UCSD-AML1 (cell line): Measurements from ENCODE around the gene PGAP3.
A peak's percentile ranks its signal among the peaks of the same experiment; 100 is the strongest.

Experiments used
- DNase-seq: peaks from one replicate; lab custom pipeline; 2025; ENCODE audit not compliant: unreplicated experiment; lab: John Stamatoyannopoulos, UW

Gene PGAP3

DNA sequence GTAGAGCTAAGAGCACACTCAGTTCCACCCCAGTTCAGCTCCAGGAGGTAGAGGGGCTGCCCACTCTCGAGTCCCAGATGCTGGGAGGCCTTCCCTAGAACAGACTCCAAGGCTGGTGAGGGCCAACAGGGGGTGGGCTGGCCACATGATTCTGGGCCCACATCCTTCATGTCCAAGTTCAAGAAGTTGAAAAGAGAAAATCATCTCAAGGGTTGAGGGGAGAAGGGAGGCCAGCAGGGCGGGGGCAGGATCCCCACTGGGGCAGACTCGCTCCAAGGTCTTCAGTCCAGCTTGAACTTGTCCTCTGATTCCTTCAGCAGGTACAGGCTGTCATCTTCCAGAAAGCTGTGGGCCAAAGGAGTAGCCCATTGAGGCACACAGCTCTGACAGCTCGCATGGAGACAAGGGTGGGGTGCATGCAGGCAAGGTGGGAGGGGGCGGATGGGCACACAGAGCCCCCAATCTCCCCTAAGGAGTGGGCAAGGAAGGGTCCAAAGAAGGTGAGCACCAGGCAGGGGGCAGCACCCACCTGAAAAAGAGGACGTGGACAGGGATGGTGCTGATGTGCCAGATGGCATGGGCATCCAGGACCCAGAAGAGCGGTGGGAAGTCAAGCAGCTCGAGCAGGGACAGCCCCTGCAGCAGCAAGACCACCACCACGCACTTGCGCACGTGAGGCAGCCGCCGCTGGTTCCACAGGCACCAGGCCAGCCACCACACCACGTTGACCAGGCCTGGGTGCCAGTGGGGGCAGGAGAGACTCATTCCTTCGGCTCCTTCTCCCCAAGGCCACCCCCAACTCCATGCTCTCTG, 15.1 kb downstream of the PGAP3 start:
- no peak for DNase-seq

DNA sequence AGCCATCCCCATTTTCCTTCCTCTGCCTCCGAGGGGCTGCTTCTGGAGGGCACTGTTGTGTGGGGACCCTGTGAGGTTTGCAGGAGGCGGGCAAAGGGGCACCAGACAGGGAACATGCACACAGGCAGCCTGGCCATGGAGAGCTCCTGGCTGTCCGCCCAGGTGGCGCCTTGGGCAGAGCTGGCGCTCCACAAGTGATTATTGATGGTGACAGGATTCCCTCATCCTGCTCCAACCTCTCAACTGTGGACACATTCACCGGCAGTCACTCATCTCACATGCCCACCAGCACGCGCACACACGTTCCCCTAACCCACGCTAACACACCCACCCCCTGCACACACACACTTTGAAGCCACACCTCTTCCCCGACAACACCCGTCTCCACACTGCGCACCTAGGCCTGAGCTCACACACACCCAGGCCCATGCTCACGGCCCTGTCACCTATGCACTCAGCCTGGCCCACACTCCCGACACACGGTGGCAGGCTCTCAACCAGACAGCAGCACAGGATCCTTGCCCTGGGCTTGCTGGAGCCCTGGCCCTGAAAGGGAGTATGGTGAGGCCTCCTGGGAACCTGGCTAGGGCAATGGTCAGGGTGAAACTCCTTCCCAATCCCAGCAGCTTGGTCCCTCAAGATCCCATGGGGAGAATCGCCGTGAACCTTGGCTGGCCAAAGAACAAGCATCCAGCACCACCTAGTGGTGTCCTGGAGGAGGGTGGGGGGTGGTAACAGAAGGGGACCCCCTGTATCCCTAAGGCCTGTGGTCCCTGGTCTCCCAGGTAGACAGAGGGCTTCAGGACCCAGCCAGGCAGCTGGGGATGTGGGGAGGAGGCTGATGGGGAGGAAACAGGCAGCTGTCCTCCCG, 16.0 kb downstream of the PGAP3 start:
- DNase-seq: peak; percentile 29

DNA sequence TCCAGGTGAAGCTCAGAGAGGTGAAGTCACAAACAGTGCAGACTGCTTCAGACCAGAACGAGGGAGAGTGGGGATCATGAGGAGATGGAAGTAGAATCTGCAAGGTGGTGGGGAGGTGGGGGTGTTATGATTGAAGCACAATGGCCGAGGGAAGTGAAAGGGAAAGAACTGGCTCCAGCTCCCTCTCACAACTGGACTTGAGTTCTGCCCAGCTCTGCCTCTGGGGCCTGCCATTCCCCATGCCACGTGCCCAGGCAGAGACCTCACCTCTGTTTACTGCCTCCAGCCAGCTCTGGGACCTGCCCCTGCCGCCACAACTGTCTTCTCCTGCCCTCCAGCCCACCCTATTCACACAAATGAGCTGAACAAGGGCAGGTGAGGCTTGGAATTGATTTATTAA, 17.1 kb downstream of the PGAP3 start:
- no peak for DNase-seq

DNA sequence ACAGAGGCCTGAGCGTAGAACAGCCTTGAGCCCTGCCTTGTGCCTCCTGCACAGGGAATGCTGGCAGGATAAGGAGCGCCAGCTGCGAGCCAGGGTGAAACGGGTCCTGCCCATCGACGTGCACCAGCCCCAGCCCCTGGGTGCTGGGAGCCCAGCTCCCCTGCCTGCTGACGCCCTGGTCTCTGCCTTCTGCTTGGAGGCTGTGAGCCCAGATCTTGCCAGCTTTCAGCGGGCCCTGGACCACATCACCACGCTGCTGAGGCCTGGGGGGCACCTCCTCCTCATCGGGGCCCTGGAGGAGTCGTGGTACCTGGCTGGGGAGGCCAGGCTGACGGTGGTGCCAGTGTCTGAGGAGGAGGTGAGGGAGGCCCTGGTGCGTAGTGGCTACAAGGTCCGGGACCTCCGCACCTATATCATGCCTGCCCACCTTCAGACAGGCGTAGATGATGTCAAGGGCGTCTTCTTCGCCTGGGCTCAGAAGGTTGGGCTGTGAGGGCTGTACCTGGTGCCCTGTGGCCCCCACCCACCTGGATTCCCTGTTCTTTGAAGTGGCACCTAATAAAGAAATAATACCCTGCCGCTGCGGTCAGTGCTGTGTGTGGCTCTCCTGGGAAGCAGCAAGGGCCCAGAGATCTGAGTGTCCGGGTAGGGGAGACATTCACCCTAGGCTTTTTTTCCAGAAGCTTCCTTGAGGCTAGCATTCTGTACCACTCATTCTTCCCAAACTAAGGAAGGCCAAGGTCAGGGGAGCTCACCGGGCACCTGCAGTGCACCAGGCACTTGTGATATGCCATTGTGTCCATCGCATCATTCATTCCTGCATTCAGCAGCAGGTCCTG, 17.7 kb downstream of the PGAP3 start:
- no peak for DNase-seq

DNA sequence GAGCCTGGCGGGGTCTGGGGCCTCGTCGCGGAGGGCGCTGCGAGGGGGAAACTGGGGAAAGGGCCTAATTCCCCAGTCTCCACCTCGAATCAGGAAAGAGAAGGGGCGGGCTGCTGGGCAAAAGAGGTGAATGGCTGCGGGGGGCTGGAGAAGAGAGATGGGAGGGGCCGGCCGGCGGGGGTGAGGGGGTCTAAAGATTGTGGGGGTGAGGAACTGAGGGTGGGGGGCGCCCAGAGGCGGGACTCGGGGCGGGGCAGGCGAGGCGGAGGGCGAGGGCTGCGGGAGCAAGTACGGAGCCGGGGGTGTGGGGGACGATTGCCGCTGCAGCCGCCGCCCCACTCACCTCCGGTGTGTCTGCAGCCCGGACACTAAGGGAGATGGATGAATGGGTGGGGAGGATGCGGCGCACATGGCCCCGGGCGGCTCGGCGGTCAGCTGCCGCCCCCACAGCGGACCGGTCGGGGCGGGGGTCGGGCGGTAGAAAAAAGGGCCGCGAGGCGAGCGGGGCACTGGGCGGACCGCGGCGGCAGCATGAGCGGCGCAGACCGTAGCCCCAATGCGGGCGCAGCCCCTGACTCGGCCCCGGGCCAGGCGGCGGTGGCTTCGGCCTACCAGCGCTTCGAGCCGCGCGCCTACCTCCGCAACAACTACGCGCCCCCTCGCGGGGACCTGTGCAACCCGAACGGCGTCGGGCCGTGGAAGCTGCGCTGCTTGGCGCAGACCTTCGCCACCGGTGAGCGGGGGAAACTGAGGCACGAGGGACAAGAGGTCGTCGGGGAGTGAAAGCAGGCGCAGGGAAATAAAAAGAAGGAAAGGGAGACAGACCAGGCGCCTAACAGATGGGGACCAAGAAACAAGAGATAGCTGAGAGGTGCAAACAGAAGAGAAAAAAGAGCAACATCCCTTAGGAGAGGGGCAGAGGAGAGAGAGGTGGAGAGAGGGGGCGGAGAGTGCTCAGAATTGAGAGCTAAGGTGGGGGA, 19.6 kb downstream of the PGAP3 start, which contains the start of gene PNMT:
Gene PNMT (plus strand): TSS at position 509 of the 980 bp plus-strand sequence. CDS start 23 bp downstream, at position 532.
- DNase-seq: peak; percentile 64

DNA sequence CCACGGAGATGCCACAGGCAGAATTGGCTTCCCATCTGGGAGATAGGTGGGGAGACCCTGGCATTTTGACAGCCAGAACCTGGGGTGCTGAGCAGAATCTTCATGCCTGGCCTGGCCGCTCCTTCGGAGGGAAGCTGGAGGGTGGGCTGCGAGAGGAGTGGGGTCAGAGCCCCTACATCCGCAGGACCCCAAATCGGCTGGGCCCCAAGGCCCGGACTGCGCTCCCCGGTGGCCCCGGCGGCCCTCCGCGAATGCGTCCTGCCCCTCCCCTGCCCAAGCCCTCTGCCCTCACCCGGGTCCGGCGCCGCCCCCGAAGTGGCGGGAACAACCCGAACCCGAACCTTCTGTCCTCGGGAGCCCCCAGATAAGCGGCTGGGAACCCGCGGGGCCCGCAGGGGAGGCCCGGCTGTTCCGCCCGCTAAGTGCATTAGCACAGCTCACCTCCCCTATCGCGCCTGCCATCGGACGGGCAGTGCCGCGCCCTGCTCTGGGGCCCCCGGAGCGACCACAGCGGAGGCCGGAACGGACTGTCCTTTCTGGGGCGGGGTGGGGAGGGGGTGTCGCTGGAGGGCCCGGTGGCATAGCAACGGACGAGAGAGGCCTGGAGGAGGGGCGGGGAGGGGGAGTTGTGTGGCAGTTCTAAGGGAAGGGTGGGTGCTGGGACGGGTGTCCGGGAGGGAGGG, 20.5 kb downstream of the PGAP3 start:
- DNase-seq: no peak

DNA sequence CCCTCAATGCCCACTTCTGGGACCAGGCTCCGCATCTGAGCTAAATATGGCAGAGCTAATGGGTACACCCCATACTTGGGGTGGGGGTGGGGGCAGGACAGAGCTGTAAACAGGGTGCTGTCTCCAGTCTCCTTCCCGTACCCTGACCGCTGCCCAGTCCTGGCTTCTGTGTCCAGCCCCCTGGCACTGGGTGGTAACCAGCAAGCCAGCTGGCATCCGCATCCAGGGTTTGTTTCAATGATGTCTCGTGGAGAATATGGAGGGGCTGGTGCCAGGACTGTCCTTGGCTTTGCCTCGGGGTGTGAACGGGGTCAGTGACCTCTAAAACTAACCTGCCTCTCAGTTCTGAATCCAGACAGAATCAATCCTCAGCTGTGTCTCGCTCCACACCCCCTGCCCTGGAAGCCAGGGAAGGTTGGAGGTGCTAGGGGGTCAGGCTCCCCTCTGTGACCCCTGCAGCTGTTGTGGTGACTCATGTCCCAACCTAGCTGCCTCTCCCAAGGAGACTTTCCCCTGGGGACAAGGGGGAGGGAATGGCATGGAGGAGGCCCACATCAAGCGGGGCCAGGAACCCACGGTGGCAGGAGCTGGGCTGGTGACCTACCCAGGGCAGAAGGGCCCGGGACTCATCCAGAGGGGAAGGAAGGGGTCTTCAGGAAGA, 21.1 kb downstream of the PGAP3 start:
- DNase-seq: no peak

DNA sequence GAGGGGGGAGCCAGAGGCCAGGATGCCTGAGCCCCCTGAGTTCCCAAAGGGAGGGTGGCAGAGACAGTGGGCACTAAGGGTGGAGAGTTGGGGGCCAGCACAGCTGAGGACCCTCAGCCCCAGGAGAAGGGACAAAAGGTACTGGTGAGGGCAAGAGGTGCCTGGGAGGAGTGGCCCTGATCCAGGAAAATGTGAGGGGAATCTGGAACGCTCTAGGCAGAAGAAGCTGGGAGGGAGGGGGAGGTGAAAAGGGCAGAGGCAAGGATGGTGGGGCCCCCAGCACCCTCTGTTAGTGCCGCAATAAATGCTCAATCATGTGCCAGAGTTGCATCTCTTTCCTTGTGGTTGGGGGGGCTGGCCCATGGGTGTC, 21.6 kb downstream of the PGAP3 start:
- no peak for DNase-seq

DNA sequence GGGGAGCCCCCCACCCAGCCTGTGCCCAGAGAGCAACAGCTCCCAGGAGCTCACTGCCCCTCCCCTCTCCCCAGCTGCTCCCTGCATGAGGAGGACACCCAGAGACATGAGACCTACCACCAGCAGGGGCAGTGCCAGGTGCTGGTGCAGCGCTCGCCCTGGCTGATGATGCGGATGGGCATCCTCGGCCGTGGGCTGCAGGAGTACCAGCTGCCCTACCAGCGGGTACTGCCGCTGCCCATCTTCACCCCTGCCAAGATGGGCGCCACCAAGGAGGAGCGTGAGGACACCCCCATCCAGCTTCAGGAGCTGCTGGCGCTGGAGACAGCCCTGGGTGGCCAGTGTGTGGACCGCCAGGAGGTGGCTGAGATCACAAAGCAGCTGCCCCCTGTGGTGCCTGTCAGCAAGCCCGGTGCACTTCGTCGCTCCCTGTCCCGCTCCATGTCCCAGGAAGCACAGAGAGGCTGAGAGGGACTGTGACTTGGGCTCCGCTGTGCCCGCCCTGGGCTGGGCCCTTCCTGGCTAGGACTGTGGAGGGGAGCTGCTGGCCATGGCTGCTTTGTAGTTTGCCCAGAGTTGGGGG, 22.1 kb downstream of the PGAP3 start:
- DNase-seq: no peak

DNA sequence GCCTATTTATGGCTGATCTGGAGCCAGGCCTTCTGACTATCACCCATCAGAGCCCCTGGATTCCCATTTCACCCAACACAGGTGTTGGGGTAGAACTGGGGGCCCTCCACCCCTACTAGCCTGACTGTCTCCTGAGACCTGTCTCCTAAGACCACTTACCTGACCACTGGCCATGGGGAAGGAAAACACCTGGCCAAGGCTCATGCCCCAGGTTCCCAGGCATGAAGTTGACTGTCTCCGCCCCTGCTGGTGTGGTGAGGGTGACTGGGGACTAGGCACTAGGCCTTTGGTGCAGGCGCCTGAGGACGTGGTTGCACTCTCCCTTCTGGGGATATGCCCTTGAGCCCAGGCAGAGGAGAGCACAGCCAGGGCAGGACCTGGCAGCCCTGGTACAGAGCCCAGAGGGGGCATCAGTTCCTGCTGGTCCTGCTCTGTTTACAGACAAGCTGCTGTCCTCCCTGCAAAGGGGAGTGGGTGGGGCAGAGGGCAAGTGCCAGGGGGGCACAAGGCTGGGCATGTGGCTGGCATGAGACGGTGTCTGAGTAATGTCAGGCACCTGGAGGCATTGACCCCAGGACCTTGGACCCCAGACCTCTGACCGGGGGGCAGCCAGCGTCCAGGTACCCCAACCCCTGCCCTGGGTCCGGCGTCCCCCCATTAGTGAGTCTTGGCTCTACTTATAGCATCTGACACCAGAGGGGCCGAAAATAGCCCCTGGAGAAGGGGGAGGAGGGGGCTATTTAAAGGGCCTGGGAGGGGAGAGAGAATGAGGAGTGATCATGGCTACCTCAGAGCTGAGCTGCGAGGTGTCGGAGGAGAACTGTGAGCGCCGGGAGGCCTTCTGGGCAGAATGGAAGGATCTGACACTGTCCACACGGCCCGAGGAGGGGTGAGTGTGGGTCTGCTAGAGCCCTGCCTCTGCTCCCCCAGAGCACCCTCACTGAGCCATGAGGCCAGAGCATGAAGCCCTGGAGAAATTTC, 23.0 kb downstream of the PGAP3 start, which contains the start of gene TCAP:
Gene TCAP (plus strand): TSS at position 769 of the 981 bp plus-strand sequence. CDS start 11 bp downstream, at position 780.
- no peak for DNase-seq

DNA sequence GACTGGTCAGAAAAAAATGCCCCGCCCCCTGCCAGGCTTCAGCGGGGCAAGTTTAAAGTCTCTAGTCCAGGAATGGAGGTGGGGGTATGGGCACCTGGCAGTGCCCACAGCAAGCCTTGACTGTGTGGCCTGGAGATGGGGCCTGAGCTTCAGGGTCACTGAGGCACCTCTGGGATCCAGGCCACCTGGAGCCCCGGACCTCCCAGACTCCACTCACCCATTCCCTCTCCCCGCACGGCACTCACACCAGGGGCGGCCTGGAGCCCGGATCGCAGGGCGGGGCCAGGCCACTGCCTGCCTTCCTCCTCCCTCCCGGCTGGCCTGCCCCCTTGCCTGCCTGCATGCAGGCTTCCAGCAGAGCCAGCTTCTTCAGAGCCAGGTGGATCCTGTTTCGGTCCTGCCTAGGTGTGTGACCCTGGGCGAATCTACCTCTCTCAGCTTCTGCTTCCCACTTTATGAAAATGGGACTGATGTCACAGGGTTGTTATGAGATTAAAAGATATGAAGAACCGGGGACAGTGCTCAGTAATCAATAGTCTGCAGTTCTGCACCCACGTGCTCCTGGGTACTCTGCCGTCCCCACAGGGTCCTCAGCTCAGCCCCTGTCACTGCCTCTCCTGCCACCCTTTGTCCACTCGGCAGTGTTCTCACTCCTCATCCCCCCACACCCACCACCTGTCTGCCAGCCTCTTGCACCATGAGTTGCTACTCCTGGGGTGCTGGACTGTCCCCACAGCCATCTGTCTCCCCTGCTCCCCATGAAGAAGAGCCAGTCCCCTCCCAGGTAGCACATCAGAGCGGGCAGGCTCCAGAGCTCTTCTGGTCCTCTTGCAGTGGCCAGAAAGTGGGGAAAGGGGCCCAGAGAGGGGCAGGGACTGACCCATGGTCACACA, 23.9 kb downstream of the PGAP3 start:
- DNase-seq: no peak

DNA sequence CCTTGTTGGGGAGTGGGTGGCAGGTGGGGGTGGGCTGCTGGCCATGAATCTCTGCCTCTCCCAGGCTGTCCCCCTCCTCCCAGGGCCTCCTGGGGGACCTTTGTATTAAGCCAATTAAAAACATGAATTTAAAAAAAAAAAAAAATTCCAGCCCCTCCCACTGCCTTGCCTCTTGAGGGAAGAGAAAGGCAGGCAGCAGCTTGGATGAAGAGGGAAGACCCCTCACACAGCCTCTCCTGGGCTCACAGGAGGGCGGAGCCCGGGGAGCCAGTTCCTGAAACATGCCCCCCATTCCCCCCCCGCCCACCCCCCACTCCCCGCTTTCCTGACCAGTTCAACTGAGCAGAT, 24.5 kb downstream of the PGAP3 start:
- DNase-seq: no peak

DNA sequence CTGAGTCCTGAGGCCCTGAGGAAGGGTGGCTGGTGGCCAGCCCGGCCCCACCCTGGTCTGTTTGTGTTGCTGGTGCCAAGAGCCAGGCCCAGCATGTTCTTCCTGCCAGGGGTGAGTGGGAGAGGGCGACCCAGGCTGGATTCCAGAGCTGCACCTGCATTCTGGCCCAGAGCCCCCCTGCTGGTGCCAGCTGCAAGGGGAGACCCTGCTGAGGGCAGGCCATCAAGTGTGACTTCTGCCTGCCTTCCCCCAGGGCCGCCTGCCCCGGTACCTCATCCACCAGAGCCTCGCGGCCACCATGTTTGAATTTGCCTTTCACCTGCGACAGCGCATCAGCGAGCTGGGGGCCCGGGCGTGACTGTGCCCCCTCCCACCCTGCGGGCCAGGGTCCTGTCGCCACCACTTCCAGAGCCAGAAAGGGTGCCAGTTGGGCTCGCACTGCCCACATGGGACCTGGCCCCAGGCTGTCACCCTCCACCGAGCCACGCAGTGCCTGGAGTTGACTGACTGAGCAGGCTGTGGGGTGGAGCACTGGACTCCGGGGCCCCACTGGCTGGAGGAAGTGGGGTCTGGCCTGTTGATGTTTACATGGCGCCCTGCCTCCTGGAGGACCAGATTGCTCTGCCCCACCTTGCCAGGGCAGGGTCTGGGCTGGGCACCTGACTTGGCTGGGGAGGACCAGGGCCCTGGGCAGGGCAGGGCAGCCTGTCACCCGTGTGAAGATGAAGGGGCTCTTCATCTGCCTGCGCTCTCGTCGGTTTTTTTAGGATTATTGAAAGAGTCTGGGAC, 25.1 kb downstream of the PGAP3 start:
- DNase-seq: no peak

DNA sequence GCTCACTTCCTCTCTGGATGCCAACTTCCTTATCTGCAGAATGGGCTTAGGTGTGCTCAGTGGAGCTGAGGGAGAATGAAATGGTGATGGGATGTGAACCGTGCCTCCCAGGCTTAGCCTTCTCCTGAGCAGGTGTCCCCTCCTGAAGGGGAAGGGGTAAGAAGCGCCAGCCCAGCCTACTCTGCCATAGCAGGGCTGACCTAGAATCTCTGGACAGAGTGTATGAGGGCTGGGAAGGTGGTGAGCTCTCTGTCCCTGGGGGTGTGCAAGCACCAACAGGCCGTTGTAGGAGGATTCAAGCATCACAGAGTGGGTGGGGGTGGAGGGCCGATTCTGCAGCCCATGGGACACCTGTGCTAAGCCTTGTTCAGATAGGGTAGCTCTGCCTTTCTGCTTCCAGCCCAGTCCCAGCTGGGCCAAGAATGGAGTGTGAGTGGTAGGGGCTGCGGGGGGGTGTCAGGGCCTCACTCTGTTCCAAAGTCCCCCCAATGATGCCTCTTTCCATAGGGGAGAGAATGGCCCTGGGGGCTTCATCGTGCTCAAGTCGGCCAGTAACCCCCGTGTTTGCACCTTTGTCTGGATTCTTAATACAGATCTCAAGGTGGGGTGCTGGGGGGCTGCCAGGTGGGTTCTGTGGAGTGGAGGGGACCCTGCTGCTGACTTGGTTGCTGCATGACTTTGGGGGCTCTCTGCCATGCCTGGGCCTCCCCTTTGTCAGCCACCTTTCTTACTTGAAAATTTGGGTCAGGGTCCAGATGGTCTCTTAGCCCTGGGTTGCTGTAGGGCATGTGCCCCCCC, 25.9 kb downstream of the PGAP3 start:
- DNase-seq: no peak
